Activated T-helper 1 cell treated with anti-CD3 and anti-CD28 coated beads, Interleukin-12 subunit alpha, Interleukin-12 subunit beta, Interleukin-2, Interleukin-4 antibody, amounts not matched to agents 30 ng/mL and 10 ng/mL and 1 ng/mL, durations not matched to agents 14 hours and 24 hours and 36 hours (primary cell): ENCODE data around the gene HMGXB3. TPM values are rescaled to one million over a fixed set of nuclear protein-coding genes. Genes with fewer than 3 reads are reported as not detected.
A peak's percentile ranks its signal among the peaks of the same experiment; 100 is the strongest.
"Not testable (repeated sequence)": the region's sequence is repeated elsewhere in the genome, so short reads cannot be mapped to it uniquely, and the experiment has no call there.

Source experiments
- DNase-seq: peaks from one replicate; pipeline ENCODE4 v3.0.0; 2021; ENCODE audit warnings: low spot score
- H3K27ac Mint-ChIP-seq: one replicate; pipeline ENCODE4 v1.8.0; 2021; ENCODE audit warnings: mild to moderate bottlenecking, mixed read lengths
- H3K27me3 Mint-ChIP-seq: one replicate; pipeline ENCODE4 v1.8.0; 2022; ENCODE audit warnings: mild to moderate bottlenecking, moderate library complexity, mixed read lengths; ENCODE audit not compliant: insufficient read depth
- H3K36me3 Mint-ChIP-seq: one replicate; pipeline ENCODE4 v1.8.0; 2021; ENCODE audit warnings: low read depth, mixed read lengths
- H3K4me1 Mint-ChIP-seq: one replicate; pipeline ENCODE4 v1.8.0; 2021; ENCODE audit warnings: low read depth, mixed read lengths
- H3K4me3 Mint-ChIP-seq: one replicate; pipeline ENCODE4 v1.8.0; 2021; ENCODE audit warnings: mild to moderate bottlenecking, moderate library complexity, mixed read lengths
- H3K9me3 Mint-ChIP-seq: one replicate; pipeline ENCODE4 v1.8.0; 2021; ENCODE audit warnings: mixed read lengths
- intact Hi-C: fragments of 100-400 bp; cut with micrococcal nuclease; formaldehyde crosslinking; loops from one replicate; pipeline ENCODE4 v1.15.1; 2024
- total RNA-seq: library from RNA; stranded (reverse); gene quantifications from 2 replicates; pipeline ENCODE4 v1.2.3, GENCODE V29; 2022

Gene HMGXB3
- total RNA-seq, 1 donor from 2014 or later, result 49.1 TPM

DNA sequence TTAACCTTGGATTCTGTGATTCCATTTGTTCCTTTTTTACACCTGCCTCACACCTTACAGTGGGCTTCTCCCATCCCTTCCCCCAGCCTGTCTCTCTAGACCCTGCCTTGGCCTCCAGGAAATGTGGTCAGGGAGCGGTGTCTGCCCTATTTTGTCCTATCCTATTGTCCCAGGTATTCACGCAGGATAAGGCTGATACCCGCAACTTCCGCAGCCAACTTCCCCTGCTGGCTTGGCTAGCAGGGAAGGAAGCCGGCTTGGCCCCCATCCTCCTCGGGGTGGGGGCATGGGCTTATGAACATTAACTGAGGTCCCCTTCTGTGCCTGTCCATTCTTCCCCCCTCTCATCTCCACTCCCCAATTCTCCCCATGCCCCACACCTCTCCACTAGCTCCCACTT is 82.3 kb downstream of the HMGXB3 start:
- H3K9me3 Mint-ChIP-seq, result no peaks in the 10 kb centered on the region
- intact Hi-C loops, result no loop called here
- DNase-seq, result no peak
- H3K36me3 Mint-ChIP-seq, result no peaks in the 10 kb centered on the region
- no peak overlapping the region for H3K27ac Mint-ChIP-seq
- no peak overlapping the region for H3K4me3 Mint-ChIP-seq
- H3K4me1 Mint-ChIP-seq, result peaks cover 5% of the 10 kb centered on the region
- H3K27me3 Mint-ChIP-seq, result peaks cover 17% of the 10 kb centered on the region

GRCh38 chr5:150084754-150085153 is 84.2 kb downstream of the HMGXB3 start:
- H3K4me3 Mint-ChIP-seq, H3K9me3 Mint-ChIP-seq, DNase-seq, H3K27ac Mint-ChIP-seq, intact Hi-C loops, H3K36me3 Mint-ChIP-seq, H3K4me1 Mint-ChIP-seq: not testable (repeated sequence)
- peaks cover 27% of the 10 kb centered on the region for H3K27me3 Mint-ChIP-seq

- H3K27me3 Mint-ChIP-seq, result peaks cover 27% of the 10 kb centered on the region
- no peaks in the 10 kb centered on the region for H3K9me3 Mint-ChIP-seq
- DNase-seq, result no peak
- H3K4me1 Mint-ChIP-seq, result peaks cover 5% of the 10 kb centered on the region
- H3K36me3 Mint-ChIP-seq, result no peaks in the 10 kb centered on the region
- no peak overlapping the region for H3K4me3 Mint-ChIP-seq
- intact Hi-C loops, result no loop called here
- no peak overlapping the region for H3K27ac Mint-ChIP-seq
These were observed 84.8 kb downstream of the HMGXB3 start for GRCh38 chr5:150085191-150085912.

- no peaks in the 10 kb centered on the region for H3K36me3 Mint-ChIP-seq
- H3K9me3 Mint-ChIP-seq, result no peaks in the 10 kb centered on the region
- H3K4me1 Mint-ChIP-seq, result peaks cover 5% of the 10 kb centered on the region
- H3K27ac Mint-ChIP-seq, result no peak within 1 kb of the TSS
- peaks cover 28% of the 10 kb centered on the region for H3K27me3 Mint-ChIP-seq
- H3K4me3 Mint-ChIP-seq, result no peak within 1 kb of the TSS
- intact Hi-C loops, result no loop called here
- no peak for DNase-seq
These were observed 85.6 kb downstream of the HMGXB3 start, which contains the start of gene CSF1R for GRCh38 chr5:150085950-150086715. Gene CSF1R, minus strand, starts transcription at chr5:150086554. Its CDS starts 127 bp downstream, at chr5:150086427.

- no peak for DNase-seq
- intact Hi-C loops, result no loop called here
- peaks cover 37% of the 10 kb centered on the region for H3K27me3 Mint-ChIP-seq
- H3K27ac Mint-ChIP-seq, result peak overlapping the region; percentile 44
- peaks cover 14% of the 10 kb centered on the region for H3K4me1 Mint-ChIP-seq
- H3K36me3 Mint-ChIP-seq, result no peaks in the 10 kb centered on the region
- no peaks in the 10 kb centered on the region for H3K9me3 Mint-ChIP-seq
- no peak overlapping the region for H3K4me3 Mint-ChIP-seq
These were observed 91.7 kb downstream of the HMGXB3 start for GRCh38 chr5:150092159-150092787.

- H3K36me3 Mint-ChIP-seq, result no peaks in the 10 kb centered on the region
- H3K4me3 Mint-ChIP-seq, result no peak overlapping the region
- H3K4me1 Mint-ChIP-seq, result peaks cover 5% of the 10 kb centered on the region
- intact Hi-C loops, result no loop called here
- DNase-seq, result no peak
- H3K27ac Mint-ChIP-seq, result no peak overlapping the region
- peaks cover 35% of the 10 kb centered on the region for H3K27me3 Mint-ChIP-seq
- no peaks in the 10 kb centered on the region for H3K9me3 Mint-ChIP-seq
These were observed 96.6 kb downstream of the HMGXB3 start for GRCh38 chr5:150097152-150097551.

GRCh38 chr5:150101023-150101422 is 100.5 kb downstream of the HMGXB3 start:
- Mint-ChIP-seq H3K4me1 (no peaks in the 10 kb centered on the region), H3K36me3 (no peaks in the 10 kb centered on the region), H3K9me3 (no peaks in the 10 kb centered on the region), H3K27ac (no peak overlapping the region), H3K27me3 (peaks cover 23% of the 10 kb centered on the region), H3K4me3 (no peak overlapping the region)
- no peak for DNase-seq
- intact Hi-C loops, result no loop called here

Other genes starting within 250 kb of the HMGXB3 start
- not detected in 2 replicates for gene PDE6A, start 55.9 kb upstream of the HMGXB3 start, total RNA-seq
- gene SLC26A2, start 40.0 kb upstream of the HMGXB3 start, total RNA-seq, result 9.3 and 9.5 TPM in 2 replicates
- 2.4 TPM in 2 replicates for gene TIGD6, start 85 bp upstream of the HMGXB3 start, total RNA-seq
- gene CSF1R, start 85.8 kb downstream of the HMGXB3 start, total RNA-seq, result 0.10 TPM in 1 of 2 replicates, not detected in the other
- gene PDGFRB, start 155.1 kb downstream of the HMGXB3 start, total RNA-seq, result 0.76 and 1.0 TPM in 2 replicates
- not detected in 2 replicates for gene CDX1, start 166.0 kb downstream of the HMGXB3 start, total RNA-seq
- not detected in 2 replicates for gene SLC6A7, start 189.3 kb downstream of the HMGXB3 start, total RNA-seq